Progenitor cell of endocrine pancreas (in vitro differentiated cells): ENCODE measurements around the gene TEPSIN. TPM values are rescaled to one million over a fixed set of nuclear protein-coding genes. Genes with fewer than 3 reads are reported as not detected.

ENCODE experiments used
- DNase-seq: peaks from one replicate; pipeline ENCODE4 v3.0.0; 2021; ENCODE audit warnings: low spot score; ENCODE audit not compliant: unreplicated experiment
- H3K27ac Mint-ChIP-seq: 2 replicates; pipeline ENCODE4 v1.8.0; 2021; ENCODE audit warnings: mild to moderate bottlenecking, moderate library complexity, mixed read lengths
- H3K27me3 Mint-ChIP-seq: 2 replicates; pipeline ENCODE4 v1.8.0; 2021; ENCODE audit warnings: mixed read lengths
- H3K36me3 Mint-ChIP-seq: 2 replicates; pipeline ENCODE4 v1.8.0; 2022; ENCODE audit warnings: mixed read lengths; ENCODE audit not compliant: insufficient read depth
- H3K4me1 Mint-ChIP-seq: 2 replicates; pipeline ENCODE4 v1.8.0; 2021; ENCODE audit warnings: low read depth, mixed read lengths
- H3K4me3 Mint-ChIP-seq: 2 replicates; pipeline ENCODE4 v1.8.0; 2021; ENCODE audit warnings: low read depth, mild to moderate bottlenecking, moderate library complexity, mixed read lengths
- H3K9me3 Mint-ChIP-seq: 2 replicates; pipeline ENCODE4 v1.8.0; 2021; ENCODE audit warnings: low read depth, mixed read lengths
- total RNA-seq: library from RNA; stranded (reverse); gene quantifications from 2 replicates; pipeline ENCODE4 v1.2.1, GENCODE V29; 2021
- TF ChIP-seq, protein P1 (sequence below): fragments of 200-600 bp; sonication (generic); IDR thresholded peaks from one replicate; pipeline ENCODE4 v1.5.0; 2021; ENCODE audit warnings: antibody characterized with exemption, mild to moderate bottlenecking; ENCODE audit not compliant: unreplicated experiment

The TEPSIN gene
- total RNA-seq, 1 donor from 2014 or later, result 63.2 TPM

GRCh38 chr17:81184555-81184954 is 54.3 kb downstream of the TEPSIN start:
- DNase-seq, result no peak
- no peak overlapping the region for H3K4me3 Mint-ChIP-seq
- H3K27ac Mint-ChIP-seq, result no peak overlapping the region
- no peaks in the 10 kb centered on the region for H3K27me3 Mint-ChIP-seq
- H3K9me3 Mint-ChIP-seq, result no peaks in the 10 kb centered on the region
- TF ChIP-seq, protein P1, sequence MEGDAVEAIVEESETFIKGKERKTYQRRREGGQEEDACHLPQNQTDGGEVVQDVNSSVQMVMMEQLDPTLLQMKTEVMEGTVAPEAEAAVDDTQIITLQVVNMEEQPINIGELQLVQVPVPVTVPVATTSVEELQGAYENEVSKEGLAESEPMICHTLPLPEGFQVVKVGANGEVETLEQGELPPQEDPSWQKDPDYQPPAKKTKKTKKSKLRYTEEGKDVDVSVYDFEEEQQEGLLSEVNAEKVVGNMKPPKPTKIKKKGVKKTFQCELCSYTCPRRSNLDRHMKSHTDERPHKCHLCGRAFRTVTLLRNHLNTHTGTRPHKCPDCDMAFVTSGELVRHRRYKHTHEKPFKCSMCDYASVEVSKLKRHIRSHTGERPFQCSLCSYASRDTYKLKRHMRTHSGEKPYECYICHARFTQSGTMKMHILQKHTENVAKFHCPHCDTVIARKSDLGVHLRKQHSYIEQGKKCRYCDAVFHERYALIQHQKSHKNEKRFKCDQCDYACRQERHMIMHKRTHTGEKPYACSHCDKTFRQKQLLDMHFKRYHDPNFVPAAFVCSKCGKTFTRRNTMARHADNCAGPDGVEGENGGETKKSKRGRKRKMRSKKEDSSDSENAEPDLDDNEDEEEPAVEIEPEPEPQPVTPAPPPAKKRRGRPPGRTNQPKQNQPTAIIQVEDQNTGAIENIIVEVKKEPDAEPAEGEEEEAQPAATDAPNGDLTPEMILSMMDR, result no peak
- H3K4me1 Mint-ChIP-seq, result no peaks in the 10 kb centered on the region
- no peaks in the 10 kb centered on the region for H3K36me3 Mint-ChIP-seq

- TF ChIP-seq, protein P1, result no peak
- Mint-ChIP-seq H3K9me3 (no peaks in the 10 kb centered on the region), H3K4me3 (no peak overlapping the region), H3K27me3 (no peaks in the 10 kb centered on the region), H3K4me1 (no peaks in the 10 kb centered on the region), H3K27ac (no peak overlapping the region), H3K36me3 (no peaks in the 10 kb centered on the region)
- no peak for DNase-seq
These were observed 55.0 kb downstream of the TEPSIN start for GRCh38 chr17:81183807-81184206.

- H3K4me1 Mint-ChIP-seq, result no peaks in the 10 kb centered on the region
- H3K9me3 Mint-ChIP-seq, result no peaks in the 10 kb centered on the region
- H3K27ac Mint-ChIP-seq, result no peak overlapping the region
- no peak overlapping the region for H3K4me3 Mint-ChIP-seq
- H3K36me3 Mint-ChIP-seq, result no peaks in the 10 kb centered on the region
- H3K27me3 Mint-ChIP-seq, result no peaks in the 10 kb centered on the region
- TF ChIP-seq, protein P1, result no peak
- DNase-seq, result no peak
These were observed 55.5 kb downstream of the TEPSIN start for GRCh38 chr17:81183316-81183715.

DNA sequence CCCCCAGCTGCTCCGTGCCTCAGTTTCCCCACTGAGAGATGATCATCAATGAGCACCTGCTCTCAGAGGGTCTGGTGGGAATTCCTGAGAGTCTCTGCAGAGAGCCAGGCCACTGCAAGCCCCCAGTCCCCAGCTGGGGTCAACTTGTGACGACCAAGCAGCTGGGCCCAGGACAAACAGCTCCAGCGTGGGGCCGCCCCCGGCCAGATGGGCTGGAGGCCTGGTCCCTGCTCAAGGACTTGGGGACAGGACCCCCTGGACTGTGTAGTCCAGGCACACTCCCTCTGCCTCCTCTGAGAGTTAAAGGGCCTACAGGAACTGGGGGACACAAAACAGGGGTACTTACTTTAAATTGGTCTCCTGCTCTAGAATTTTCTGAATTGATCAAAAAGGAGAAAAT is 56.3 kb downstream of the TEPSIN start:
- no peak overlapping the region for H3K27ac Mint-ChIP-seq
- no peaks in the 10 kb centered on the region for H3K4me1 Mint-ChIP-seq
- H3K36me3 Mint-ChIP-seq, result no peaks in the 10 kb centered on the region
- TF ChIP-seq, protein P1, result no peak
- H3K27me3 Mint-ChIP-seq, result no peaks in the 10 kb centered on the region
- no peak for DNase-seq
- no peaks in the 10 kb centered on the region for H3K9me3 Mint-ChIP-seq
- H3K4me3 Mint-ChIP-seq, result no peak overlapping the region

DNA sequence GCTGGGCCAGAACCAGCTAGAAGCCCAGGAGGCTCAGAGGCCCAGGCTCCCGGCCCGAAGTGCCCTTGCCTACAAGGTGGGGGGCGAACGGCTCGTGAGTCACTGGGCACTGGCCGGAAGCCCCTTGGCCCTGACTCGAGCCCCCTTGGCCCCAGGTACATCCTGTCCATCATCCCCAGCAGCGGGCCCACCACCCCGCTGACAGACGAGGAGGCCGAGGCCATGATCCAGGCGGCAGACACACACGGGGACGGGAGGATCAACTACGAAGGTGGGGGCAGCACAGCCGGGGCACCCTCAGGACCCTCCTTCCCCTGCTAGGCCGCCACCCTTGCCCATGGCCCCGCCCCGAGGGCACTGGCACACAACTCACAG is 57.1 kb downstream of the TEPSIN start:
- no peak overlapping the region for H3K27ac Mint-ChIP-seq
- H3K4me3 Mint-ChIP-seq, result no peak overlapping the region
- H3K4me1 Mint-ChIP-seq, result no peaks in the 10 kb centered on the region
- DNase-seq, result no peak
- TF ChIP-seq, protein P1, result no peak
- no peaks in the 10 kb centered on the region for H3K27me3 Mint-ChIP-seq
- no peaks in the 10 kb centered on the region for H3K9me3 Mint-ChIP-seq
- H3K36me3 Mint-ChIP-seq, result no peaks in the 10 kb centered on the region
